ENCODE data around the gene DCC. TPM values are rescaled to one million over a fixed set of nuclear protein-coding genes. Genes with fewer than 3 reads are reported as not detected.

Gene DCC
- total and polyA plus RNA-seq, 9 of the 15 experiments (the other 6 are each of a cell fraction or from before 2014, with no cell fraction given) = not detected

DNA sequence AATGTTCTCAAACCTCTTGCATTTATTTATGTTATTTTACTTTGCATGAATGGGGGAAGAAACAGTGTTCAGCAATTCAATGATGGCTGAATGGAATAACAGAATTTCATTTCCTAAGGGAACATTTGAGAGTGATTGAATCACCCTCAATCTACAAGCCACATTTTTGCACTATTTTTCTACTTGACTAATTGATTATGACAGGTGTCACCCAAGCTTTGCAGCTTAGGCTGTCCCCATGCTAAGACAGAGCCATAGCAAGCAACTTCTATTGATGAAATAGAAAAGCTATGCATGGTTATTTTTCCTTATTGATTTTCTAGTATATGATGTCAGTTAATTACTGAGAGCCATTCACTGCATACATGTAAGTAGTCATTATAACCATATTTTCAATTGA lies 795.7 kb downstream of the DCC start:
- FAIRE-seq (no peak), ATAC-seq (no peak), DNase-seq (ENCODE audit: extremely low read depth in 1 of 4, low spot score in 3 of 4) (no peak)
- no peak overlapping the region for H3K9ac ChIP-seq (ENCODE audit: insufficient read depth in 1 of 2, low read depth in 2 of 2, low read length in 2 of 2)
- H3K27ac ChIP-seq (ENCODE audit: extremely low read depth, low read depth, low read length) = no peak overlapping the region
- no peaks in the 10 kb centered on the region for H3K27me3 ChIP-seq (ENCODE audit: control insufficient read depth in 2 of 2, insufficient read depth in 2 of 2, low read length in 2 of 2)
- no peak overlapping the region for H2AFZ ChIP-seq (ENCODE audit: low read depth, low read length)
- no peaks in the 10 kb centered on the region for H3K36me3 ChIP-seq (ENCODE audit: control insufficient read depth, insufficient read depth, low read length)
- no peaks in the 10 kb centered on the region for H3K9me3 ChIP-seq (replicated peaks; ENCODE audit: control insufficient read depth, insufficient read depth, low read depth, low read length)
- H3K4me1 ChIP-seq (replicated peaks in 1 of 2; ENCODE audit: control insufficient read depth in 2 of 2, insufficient read depth in 2 of 2, low read length in 2 of 2) = no peaks in the 10 kb centered on the region
- CTCF ChIA-PET (ENCODE audit: low intra/inter-chr PET ratio) = no interaction called here
- H3K9me1 ChIP-seq (ENCODE audit: control insufficient read depth, insufficient read depth, low read length) = no peaks in the 10 kb centered on the region
- BruUV-seq (replicated peaks) = no TSS peak
- H4K20me1 ChIP-seq (replicated peaks; ENCODE audit: control insufficient read depth, insufficient read depth, low read length) = no peaks in the 10 kb centered on the region
- no peak overlapping the region for H3K4me2 ChIP-seq (ENCODE audit: insufficient read depth, low read length)
- POLR2A ChIA-PET = no interaction called here
- in situ Hi-C loops (cut with MboI) (no loop called here), intact Hi-C loops (cut with micrococcal nuclease) (no loop called here)
- H3K4me3 ChIP-seq = no peak overlapping the region
- no peaks in the 10 kb centered on the region for H3K79me2 ChIP-seq (ENCODE audit: control insufficient read depth, insufficient read depth, low read length)
- TF ChIP-seq, protein P1, sequence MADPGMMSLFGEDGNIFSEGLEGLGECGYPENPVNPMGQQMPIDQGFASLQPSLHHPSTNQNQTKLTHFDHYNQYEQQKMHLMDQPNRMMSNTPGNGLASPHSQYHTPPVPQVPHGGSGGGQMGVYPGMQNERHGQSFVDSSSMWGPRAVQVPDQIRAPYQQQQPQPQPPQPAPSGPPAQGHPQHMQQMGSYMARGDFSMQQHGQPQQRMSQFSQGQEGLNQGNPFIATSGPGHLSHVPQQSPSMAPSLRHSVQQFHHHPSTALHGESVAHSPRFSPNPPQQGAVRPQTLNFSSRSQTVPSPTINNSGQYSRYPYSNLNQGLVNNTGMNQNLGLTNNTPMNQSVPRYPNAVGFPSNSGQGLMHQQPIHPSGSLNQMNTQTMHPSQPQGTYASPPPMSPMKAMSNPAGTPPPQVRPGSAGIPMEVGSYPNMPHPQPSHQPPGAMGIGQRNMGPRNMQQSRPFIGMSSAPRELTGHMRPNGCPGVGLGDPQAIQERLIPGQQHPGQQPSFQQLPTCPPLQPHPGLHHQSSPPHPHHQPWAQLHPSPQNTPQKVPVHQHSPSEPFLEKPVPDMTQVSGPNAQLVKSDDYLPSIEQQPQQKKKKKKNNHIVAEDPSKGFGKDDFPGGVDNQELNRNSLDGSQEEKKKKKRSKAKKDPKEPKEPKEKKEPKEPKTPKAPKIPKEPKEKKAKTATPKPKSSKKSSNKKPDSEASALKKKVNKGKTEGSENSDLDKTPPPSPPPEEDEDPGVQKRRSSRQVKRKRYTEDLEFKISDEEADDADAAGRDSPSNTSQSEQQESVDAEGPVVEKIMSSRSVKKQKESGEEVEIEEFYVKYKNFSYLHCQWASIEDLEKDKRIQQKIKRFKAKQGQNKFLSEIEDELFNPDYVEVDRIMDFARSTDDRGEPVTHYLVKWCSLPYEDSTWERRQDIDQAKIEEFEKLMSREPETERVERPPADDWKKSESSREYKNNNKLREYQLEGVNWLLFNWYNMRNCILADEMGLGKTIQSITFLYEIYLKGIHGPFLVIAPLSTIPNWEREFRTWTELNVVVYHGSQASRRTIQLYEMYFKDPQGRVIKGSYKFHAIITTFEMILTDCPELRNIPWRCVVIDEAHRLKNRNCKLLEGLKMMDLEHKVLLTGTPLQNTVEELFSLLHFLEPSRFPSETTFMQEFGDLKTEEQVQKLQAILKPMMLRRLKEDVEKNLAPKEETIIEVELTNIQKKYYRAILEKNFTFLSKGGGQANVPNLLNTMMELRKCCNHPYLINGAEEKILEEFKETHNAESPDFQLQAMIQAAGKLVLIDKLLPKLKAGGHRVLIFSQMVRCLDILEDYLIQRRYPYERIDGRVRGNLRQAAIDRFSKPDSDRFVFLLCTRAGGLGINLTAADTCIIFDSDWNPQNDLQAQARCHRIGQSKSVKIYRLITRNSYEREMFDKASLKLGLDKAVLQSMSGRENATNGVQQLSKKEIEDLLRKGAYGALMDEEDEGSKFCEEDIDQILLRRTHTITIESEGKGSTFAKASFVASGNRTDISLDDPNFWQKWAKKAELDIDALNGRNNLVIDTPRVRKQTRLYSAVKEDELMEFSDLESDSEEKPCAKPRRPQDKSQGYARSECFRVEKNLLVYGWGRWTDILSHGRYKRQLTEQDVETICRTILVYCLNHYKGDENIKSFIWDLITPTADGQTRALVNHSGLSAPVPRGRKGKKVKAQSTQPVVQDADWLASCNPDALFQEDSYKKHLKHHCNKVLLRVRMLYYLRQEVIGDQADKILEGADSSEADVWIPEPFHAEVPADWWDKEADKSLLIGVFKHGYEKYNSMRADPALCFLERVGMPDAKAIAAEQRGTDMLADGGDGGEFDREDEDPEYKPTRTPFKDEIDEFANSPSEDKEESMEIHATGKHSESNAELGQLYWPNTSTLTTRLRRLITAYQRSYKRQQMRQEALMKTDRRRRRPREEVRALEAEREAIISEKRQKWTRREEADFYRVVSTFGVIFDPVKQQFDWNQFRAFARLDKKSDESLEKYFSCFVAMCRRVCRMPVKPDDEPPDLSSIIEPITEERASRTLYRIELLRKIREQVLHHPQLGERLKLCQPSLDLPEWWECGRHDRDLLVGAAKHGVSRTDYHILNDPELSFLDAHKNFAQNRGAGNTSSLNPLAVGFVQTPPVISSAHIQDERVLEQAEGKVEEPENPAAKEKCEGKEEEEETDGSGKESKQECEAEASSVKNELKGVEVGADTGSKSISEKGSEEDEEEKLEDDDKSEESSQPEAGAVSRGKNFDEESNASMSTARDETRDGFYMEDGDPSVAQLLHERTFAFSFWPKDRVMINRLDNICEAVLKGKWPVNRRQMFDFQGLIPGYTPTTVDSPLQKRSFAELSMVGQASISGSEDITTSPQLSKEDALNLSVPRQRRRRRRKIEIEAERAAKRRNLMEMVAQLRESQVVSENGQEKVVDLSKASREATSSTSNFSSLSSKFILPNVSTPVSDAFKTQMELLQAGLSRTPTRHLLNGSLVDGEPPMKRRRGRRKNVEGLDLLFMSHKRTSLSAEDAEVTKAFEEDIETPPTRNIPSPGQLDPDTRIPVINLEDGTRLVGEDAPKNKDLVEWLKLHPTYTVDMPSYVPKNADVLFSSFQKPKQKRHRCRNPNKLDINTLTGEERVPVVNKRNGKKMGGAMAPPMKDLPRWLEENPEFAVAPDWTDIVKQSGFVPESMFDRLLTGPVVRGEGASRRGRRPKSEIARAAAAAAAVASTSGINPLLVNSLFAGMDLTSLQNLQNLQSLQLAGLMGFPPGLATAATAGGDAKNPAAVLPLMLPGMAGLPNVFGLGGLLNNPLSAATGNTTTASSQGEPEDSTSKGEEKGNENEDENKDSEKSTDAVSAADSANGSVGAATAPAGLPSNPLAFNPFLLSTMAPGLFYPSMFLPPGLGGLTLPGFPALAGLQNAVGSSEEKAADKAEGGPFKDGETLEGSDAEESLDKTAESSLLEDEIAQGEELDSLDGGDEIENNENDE (IDR thresholded peaks at IDR 0.05; ENCODE audit: low read depth, low read length) = no peak
- TF ChIP-seq, protein P2, sequence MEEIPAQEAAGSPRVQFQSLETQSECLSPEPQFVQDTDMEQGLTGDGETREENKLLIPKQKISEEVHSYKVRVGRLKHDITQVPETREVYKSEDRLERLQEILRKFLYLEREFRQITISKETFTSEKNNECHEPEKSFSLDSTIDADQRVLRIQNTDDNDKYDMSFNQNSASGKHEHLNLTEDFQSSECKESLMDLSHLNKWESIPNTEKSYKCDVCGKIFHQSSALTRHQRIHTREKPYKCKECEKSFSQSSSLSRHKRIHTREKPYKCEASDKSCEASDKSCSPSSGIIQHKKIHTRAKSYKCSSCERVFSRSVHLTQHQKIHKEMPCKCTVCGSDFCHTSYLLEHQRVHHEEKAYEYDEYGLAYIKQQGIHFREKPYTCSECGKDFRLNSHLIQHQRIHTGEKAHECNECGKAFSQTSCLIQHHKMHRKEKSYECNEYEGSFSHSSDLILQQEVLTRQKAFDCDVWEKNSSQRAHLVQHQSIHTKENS (CRISPR knock-in tag; IDR thresholded peaks at IDR 0.05) = no peak
- TF ChIP-seq ZC3H8 (IDR thresholded peaks at IDR 0.05) (no peak), MCM7 (IDR thresholded peaks at IDR 0.05) (no peak), ESRRB (CRISPR knock-in tag; IDR thresholded peaks at IDR 0.05; ENCODE audit: borderline replicate concordance) (no peak), CBX2 (IDR thresholded peaks at IDR 0.05; ENCODE audit: insufficient read depth, low read length, poor library complexity, severe bottlenecking) (no peak), EP400 (IDR thresholded peaks at IDR 0.05) (no peak), ZNF174 (CRISPR knock-in tag; IDR thresholded peaks at IDR 0.05) (no peak), NFIC (IDR thresholded peaks at IDR 0.05) (no peak), PTTG1 (tag; IDR thresholded peaks at IDR 0.05; ENCODE audit: low read depth) (no peak), SMARCC2 (IDR thresholded peaks at IDR 0.05; ENCODE audit: low read depth) (no peak), FOS (IDR thresholded peaks at IDR 0.05; ENCODE audit: extremely low read depth, insufficient read length) (no peak), KLF1 (tag; IDR thresholded peaks at IDR 0.05) (no peak), MBD2 (IDR thresholded peaks at IDR 0.05; ENCODE audit: borderline replicate concordance, low read depth) (no peak)

Data from K562 (cell line).